Measurements from ENCODE around the gene NIF3L1. TPM values are rescaled to one million over a fixed set of nuclear protein-coding genes. Genes with fewer than 3 reads are reported as not detected.
A peak's percentile ranks its signal among the peaks of the same experiment; 100 is the strongest.

The NIF3L1 gene
- total and polyA plus RNA-seq, 9 of the 15 experiments (the other 6 are each of a cell fraction or from before 2014, with no cell fraction given) = 26.7 to 89.5 (median 45.6) TPM

- no peak overlapping the region for H3K27ac ChIP-seq (ENCODE audit: extremely low read depth, low read depth, low read length)
- H3K9me3 ChIP-seq (replicated peaks; ENCODE audit: control insufficient read depth, insufficient read depth, low read depth, low read length) = no peaks in the 10 kb centered on the region
- ChIA-PET CTCF (ENCODE audit: low intra/inter-chr PET ratio) (no interaction called here), POLR2A (interaction anchor here (0.7 to 3.9 kb wide), 4 partner anchors 9 to 23 kb away, joined by 3 to 27 read pairs (median 6); partner anchors contain the start of gene CLK1)
- peaks cover 46% of the 10 kb centered on the region for H3K36me3 ChIP-seq (ENCODE audit: control insufficient read depth, insufficient read depth, low read length)
- H3K4me2 ChIP-seq (ENCODE audit: insufficient read depth, low read length) = no peak overlapping the region; the same call in 1 of the 2 replicates
- H3K4me1 ChIP-seq (replicated peaks in 1 of 2; ENCODE audit: control insufficient read depth in 2 of 2, insufficient read depth in 2 of 2, low read length in 2 of 2) = no peaks in the 10 kb centered on the region; a peak in 1 of 5 replicates
- in situ Hi-C loops (cut with MboI) = no loop called here
- DNase-seq (ENCODE audit: extremely low read depth in 1 of 4, low spot score in 3 of 4) (peak in 3 of 4 experiments; percentile 12 to 61 (median 36)), ATAC-seq (peak; percentile 82), FAIRE-seq (peak; percentile 65)
- WGBS (ENCODE audit: insufficient coverage, low coverage, missing lambda C conversion rate) = 23% methylated on average over 12 of the region's 14 CpGs
- no peak overlapping the region for H2AFZ ChIP-seq (ENCODE audit: low read depth, low read length)
- H3K79me2 ChIP-seq (ENCODE audit: control insufficient read depth, insufficient read depth, low read length) = no peaks in the 10 kb centered on the region
- no peak overlapping the region for H3K9ac ChIP-seq (ENCODE audit: insufficient read depth in 1 of 2, low read depth in 2 of 2, low read length in 2 of 2)
- no peak overlapping the region for H3K4me3 ChIP-seq
- no peaks in the 10 kb centered on the region for H3K27me3 ChIP-seq (ENCODE audit: control insufficient read depth in 2 of 2, insufficient read depth in 2 of 2, low read length in 2 of 2)
- intact Hi-C loops (cut with micrococcal nuclease) = loop anchor here (2.0 kb wide), 1 partner anchor 138 kb away; no protein-coding TSS in a partner anchor
- BruUV-seq (replicated peaks) = no TSS peak
- no peaks in the 10 kb centered on the region for H3K9me1 ChIP-seq (ENCODE audit: control insufficient read depth, insufficient read depth, low read length)
- H4K20me1 ChIP-seq (replicated peaks; ENCODE audit: control insufficient read depth, insufficient read depth, low read length) = no peaks in the 10 kb centered on the region
- TF ChIP-seq RAD21 (CRISPR knock-in tag; conservative IDR thresholded peaks at IDR 0.05 in 1 of 2, IDR thresholded peaks at IDR 0.05 in 1 of 2) (peak in 1 of 2 experiments; percentile 35; a peak in 1 of 4 replicates), NCOA4 (IDR thresholded peaks at IDR 0.05; ENCODE audit: partially characterized antibody) (no peak), CTCF (IDR thresholded peaks at IDR 0.05 in 2 of 3, conservative IDR thresholded peaks at IDR 0.05 in 1 of 3; ENCODE audit: insufficient read depth in 2 of 3, low read depth in 1 of 3, low read length in 3 of 3) (peak; percentile 36 to 46 (median 43); a peak in 2 of 6 replicates), ZNF511 (CRISPR knock-in tag; IDR thresholded peaks at IDR 0.05) (no peak), MYC (IDR thresholded peaks at IDR 0.05; ENCODE audit: low read depth, low read length) (peak; percentile 80), MYC (CRISPR knock-in tag; IDR thresholded peaks at IDR 0.05; ENCODE audit: borderline replicate concordance, low read depth) (no peak), RAD51 (IDR thresholded peaks at IDR 0.05; ENCODE audit: borderline replicate concordance, low read depth) (peak; percentile 60), USF1 (CRISPR knock-in tag; IDR thresholded peaks at IDR 0.05) (peak; percentile 73), ZNF431 (CRISPR knock-in tag; IDR thresholded peaks at IDR 0.05) (no peak), ZBED1 (IDR thresholded peaks at IDR 0.05) (0 out of 2 replicates have a peak, but pooled peaks have one; percentile 9), POLR2AphosphoS2 (IDR thresholded peaks at IDR 0.05; ENCODE audit: low read length) (peak; percentile 72; the same call in 1 of the 2 replicates), E2F6 (IDR thresholded peaks at IDR 0.05; ENCODE audit: borderline replicate concordance in 1 of 2, extremely low read depth in 1 of 2, insufficient read depth in 1 of 2, insufficient read length in 1 of 2, low read depth in 1 of 2, low read length in 1 of 2, poor library complexity in 1 of 2, severe bottlenecking in 1 of 2) (peak in 1 of 2 experiments; percentile 41), USF2 (CRISPR knock-in tag; IDR thresholded peaks at IDR 0.05) (peak; percentile 56)
Observed at GRCh38 chr2:200850512-200851256, 38.5 kb upstream of the NIF3L1 start.

All from K562 (cell line).